H1 (cell line): ENCODE measurements around the gene GRIK2. TPM values are rescaled to one million over a fixed set of nuclear protein-coding genes. Genes with fewer than 3 reads are reported as not detected.

Source experiments
- CHD7 ChIP-seq: fragments of 300-600 bp; sonication (generic); IDR thresholded peaks from 2 replicates; pipeline ENCODE4 v1.7.1; 2012; ENCODE audit warnings: low read length, moderate library complexity, mild to moderate bottlenecking, inconsistent platforms; ENCODE audit not compliant: insufficient replicate concordance
- GABPA ChIP-seq: IDR thresholded peaks from 2 replicates; pipeline ENCODE4 v1.6.1; 2011; ENCODE audit warnings: mild to moderate bottlenecking, low read length, moderate library complexity, borderline replicate concordance; ENCODE audit not compliant: insufficient read depth
- JUND ChIP-seq: IDR thresholded peaks from 2 replicates; pipeline ENCODE4 v1.6.1; 2011; ENCODE audit warnings: mild to moderate bottlenecking, improper control_type of control experiment, low read length
- MAFK ChIP-seq: IDR thresholded peaks from 2 replicates; pipeline ENCODE4 v1.6.1; 2012; ENCODE audit warnings: low read depth, mild to moderate bottlenecking, improper control_type of control experiment, low read length
- MAX ChIP-seq: IDR thresholded peaks from 2 replicates; pipeline ENCODE4 v1.6.1; 2012; ENCODE audit warnings: inconsistent platforms
- PHF8 ChIP-seq: fragments of 200-600 bp; sonication (generic); conservative IDR thresholded peaks from 2 replicates; pipeline ENCODE4 v1.7.1; 2012; ENCODE audit warnings: low read depth, mild to moderate bottlenecking, inconsistent platforms, low read length, moderate library complexity
- RBBP5 ChIP-seq: IDR thresholded peaks from 2 replicates; pipeline ENCODE4 v1.7.1; 2012; ENCODE audit warnings: low read depth, mild to moderate bottlenecking, inconsistent platforms, low read length, moderate library complexity, borderline replicate concordance
- SIX5 ChIP-seq: IDR thresholded peaks from 2 replicates; pipeline ENCODE4 v1.6.1; 2011; ENCODE audit warnings: mild to moderate bottlenecking, low read depth, low read length
- SP2 ChIP-seq: IDR thresholded peaks from 2 replicates; pipeline ENCODE4 v1.6.1; 2012; ENCODE audit warnings: mild to moderate bottlenecking, low read length, inconsistent platforms
- TBP ChIP-seq: IDR thresholded peaks from 2 replicates; pipeline ENCODE4 v1.6.1; 2011; ENCODE audit warnings: low read depth, low read length, improper control_type of control experiment
- polyA plus RNA-seq, 7 experiments: library from polyadenylated mRNA; depleted of rRNA in 3 of 7; stranded (reverse) in 5 of 7; unstranded in 2 of 7; fragments of >200 nt in 5 of 7; fragments of 200-250 nt in 2 of 7; gene quantifications; 1 replicate in 5 of 7; 2 replicates in 1 of 7; 4 replicates in 1 of 7; pipeline versions ENCODE4 v1.2.1 to v1.2.3, GENCODE V29; 2011 to 2013; ENCODE audit warnings: missing spikeins in 2 of 7, mixed read lengths in 2 of 7
- total RNA-seq: library from RNA; stranded (reverse); fragmentation: NEBNext Ultra II Directional; extraction: Animal tissue kit (Norgen Biotek cat#: 25700); gene quantifications from 2 replicates; pipeline ENCODE4 v1.2.1, GENCODE V29; 2021

The GRIK2 gene
- total and polyA plus RNA-seq, 2 of the 8 experiments (the other 6 are each of a cell fraction or from before 2014, with no cell fraction given) = 1.8 to 2.2 TPM

GRCh38 chr6:101539510-101540245 is 146.2 kb downstream of the GRIK2 start (continued):
- TF ChIP-seq CHD7 (no peak), MAFK (no peak), RBBP5 (no peak), SIX5 (no peak), GABPA (no peak), MAX (no peak), JUND (no peak), SP2 (no peak), PHF8 (no peak), TBP (no peak)
